Ovary (tissue), 3 donors: ENCODE data around the gene OTUD7B.

Source experiments
- POLR2A ChIP-seq: fragments of 450-650 bp; IDR thresholded peaks from one replicate; pipeline ENCODE4 v1.6.1; 2017; ENCODE audit warnings: antibody characterized with exemption, mild to moderate bottlenecking, moderate library complexity
- TF ChIP-seq, protein P1 (sequence below), 3 donors: fragments of 450-650 bp in 2 of 3; fragments of 200-600 bp in 1 of 3; IDR thresholded peaks; one replicate each; pipeline versions ENCODE4 v1.5.1 to v1.8.0; 2016 to 2022; ENCODE audit warnings: antibody characterized with exemption in 3 of 3, mild to moderate bottlenecking in 1 of 3
- donor health status: DM: no; HTN: no; CAD: no.

DNA sequence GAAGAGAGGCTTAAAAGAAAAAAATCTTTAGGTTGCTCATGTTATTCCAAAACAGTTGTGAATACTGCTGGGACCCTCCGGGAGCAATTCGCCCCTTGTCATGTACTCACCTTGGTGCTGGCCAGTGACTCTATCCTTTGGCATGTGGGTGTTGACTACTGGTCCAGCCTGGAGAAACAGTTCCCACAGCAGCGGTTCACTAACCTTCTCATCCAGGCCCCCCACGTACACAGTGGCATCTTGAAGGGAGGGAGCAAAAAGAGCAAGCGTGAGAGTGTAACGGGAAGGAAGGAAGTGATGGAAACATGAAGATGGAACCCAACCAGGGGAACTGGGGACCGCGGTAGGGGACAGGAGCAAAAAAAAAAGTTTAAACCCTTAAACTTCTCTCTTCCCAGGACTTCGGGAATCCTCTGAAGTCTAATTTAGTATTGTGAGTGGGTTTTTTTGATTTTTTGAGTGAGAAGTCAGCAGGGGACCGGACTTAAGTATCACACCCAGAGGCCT, 83.4 kb downstream of the OTUD7B start:
- TF ChIP-seq, protein P1, sequence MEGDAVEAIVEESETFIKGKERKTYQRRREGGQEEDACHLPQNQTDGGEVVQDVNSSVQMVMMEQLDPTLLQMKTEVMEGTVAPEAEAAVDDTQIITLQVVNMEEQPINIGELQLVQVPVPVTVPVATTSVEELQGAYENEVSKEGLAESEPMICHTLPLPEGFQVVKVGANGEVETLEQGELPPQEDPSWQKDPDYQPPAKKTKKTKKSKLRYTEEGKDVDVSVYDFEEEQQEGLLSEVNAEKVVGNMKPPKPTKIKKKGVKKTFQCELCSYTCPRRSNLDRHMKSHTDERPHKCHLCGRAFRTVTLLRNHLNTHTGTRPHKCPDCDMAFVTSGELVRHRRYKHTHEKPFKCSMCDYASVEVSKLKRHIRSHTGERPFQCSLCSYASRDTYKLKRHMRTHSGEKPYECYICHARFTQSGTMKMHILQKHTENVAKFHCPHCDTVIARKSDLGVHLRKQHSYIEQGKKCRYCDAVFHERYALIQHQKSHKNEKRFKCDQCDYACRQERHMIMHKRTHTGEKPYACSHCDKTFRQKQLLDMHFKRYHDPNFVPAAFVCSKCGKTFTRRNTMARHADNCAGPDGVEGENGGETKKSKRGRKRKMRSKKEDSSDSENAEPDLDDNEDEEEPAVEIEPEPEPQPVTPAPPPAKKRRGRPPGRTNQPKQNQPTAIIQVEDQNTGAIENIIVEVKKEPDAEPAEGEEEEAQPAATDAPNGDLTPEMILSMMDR (IDR thresholded peaks at IDR 0.05): no peak
- TF ChIP-seq POLR2A: no peak
